CD14-positive monocyte (primary cell): ENCODE measurements around the gene CERS2. TPM values are rescaled to one million over a fixed set of nuclear protein-coding genes. Genes with fewer than 3 reads are reported as not detected.

Experiments
- DNase-seq, 3 donors: peaks; one replicate each; pipeline ENCODE4 v3.0.0-alpha.2; 2011 to 2022
- H2AFZ ChIP-seq: 2 replicates; pipeline ENCODE4 v1.6.0; 2012; ENCODE audit warnings: mild to moderate bottlenecking, low read depth, low read length, inconsistent platforms; ENCODE audit not compliant: insufficient read depth, poor library complexity, severe bottlenecking
- H3K27ac ChIP-seq, 2 donors: 1 replicate in 1 of 2; 2 replicates in 1 of 2; pipeline ENCODE4 v1.5.1; 2012 to 2013; ENCODE audit warnings: low read length in 2 of 2, control low read depth in 1 of 2, inconsistent platforms in 1 of 2, low read depth in 1 of 2, mild to moderate bottlenecking in 1 of 2
- H3K27me3 ChIP-seq, 2 donors: one replicate each; pipeline versions ENCODE4 v1.6.0 to v1.6.1; 2011 to 2013; ENCODE audit warnings: low read length in 2 of 2; ENCODE audit not compliant: control insufficient read depth in 2 of 2, insufficient read depth in 2 of 2
- H3K36me3 ChIP-seq, 2 donors: replicated peaks in 1 of 2; 1 replicate in 1 of 2; 2 replicates in 1 of 2; pipeline versions ENCODE4 v1.5.1 to v1.6.1; 2012 to 2013; ENCODE audit warnings: low read length in 2 of 2, control low read depth in 1 of 2, inconsistent platforms in 1 of 2, mild to moderate bottlenecking in 1 of 2; ENCODE audit not compliant: insufficient read depth in 2 of 2, control insufficient read depth in 1 of 2
- H3K4me1 ChIP-seq, 2 donors: 1 replicate in 1 of 2; 2 replicates in 1 of 2; pipeline versions ENCODE4 v1.5.1 to v1.6.1; 2012 to 2013; ENCODE audit warnings: low read length in 2 of 2, control low read depth in 1 of 2, inconsistent platforms in 1 of 2, mild to moderate bottlenecking in 1 of 2, moderate library complexity in 1 of 2; ENCODE audit not compliant: insufficient read depth in 2 of 2, control insufficient read depth in 1 of 2
- H3K4me2 ChIP-seq: replicated peaks from 2 replicates; pipeline ENCODE3; 2012; ENCODE audit warnings: low read length, moderate library complexity, mild to moderate bottlenecking; ENCODE audit not compliant: poor library complexity, severe bottlenecking; ENCODE audit errors: extremely low read depth
- H3K4me3 ChIP-seq, 3 experiments: fragments of 200-600 bp in 1 of 3; sonication (generic) in 1 of 3; replicated peaks in 1 of 3; 1 replicate in 2 of 3; 2 replicates in 1 of 3; pipeline ENCODE4 v1.5.1; 2011 to 2013; ENCODE audit warnings: low read length in 3 of 3, mild to moderate bottlenecking in 3 of 3, control low read depth in 2 of 3, low read depth in 2 of 3, inconsistent platforms in 1 of 3, moderate library complexity in 1 of 3
- H3K79me2 ChIP-seq: 2 replicates; pipeline ENCODE4 v1.6.0; 2012; ENCODE audit warnings: mild to moderate bottlenecking, control low read depth, inconsistent platforms, low read length, moderate library complexity; ENCODE audit not compliant: insufficient read depth
- H3K9ac ChIP-seq: 2 replicates; pipeline ENCODE4 v1.6.0; 2017; ENCODE audit warnings: low read length, mild to moderate bottlenecking; ENCODE audit not compliant: insufficient read depth, poor library complexity, severe bottlenecking
- H3K9me3 ChIP-seq, 2 donors: replicated peaks in 1 of 2; 1 replicate in 1 of 2; 2 replicates in 1 of 2; pipeline versions ENCODE4 v1.5.1 to v1.6.1; 2012 to 2013; ENCODE audit warnings: low read length in 2 of 2, control low read depth in 1 of 2; ENCODE audit not compliant: control insufficient read depth in 1 of 2, insufficient read depth in 1 of 2
- H4K20me1 ChIP-seq: 2 replicates; pipeline ENCODE4 v1.6.0; 2012; ENCODE audit warnings: mild to moderate bottlenecking, low read length, control low read depth, moderate library complexity; ENCODE audit not compliant: insufficient read depth
- H3K27ac Mint-ChIP-seq, 7 donors: one replicate each; pipeline ENCODE4 v1.8.0; 2020; ENCODE audit warnings: mild to moderate bottlenecking in 7 of 7, mixed read lengths in 7 of 7, moderate library complexity in 6 of 7, inconsistent platforms in 2 of 7
- H3K27me3 Mint-ChIP-seq, 3 donors: one replicate each; pipeline ENCODE4 v1.8.0; 2021 to 2022; ENCODE audit warnings: low read depth in 3 of 3, mild to moderate bottlenecking in 3 of 3, mixed read lengths in 3 of 3, moderate library complexity in 3 of 3, inconsistent platforms in 1 of 3
- H3K36me3 Mint-ChIP-seq, 2 donors: one replicate each; pipeline ENCODE4 v1.8.0; 2020; ENCODE audit warnings: mixed read lengths in 2 of 2, inconsistent platforms in 1 of 2, mild to moderate bottlenecking in 1 of 2
- H3K4me1 Mint-ChIP-seq: one replicate; pipeline ENCODE4 v1.8.0; 2020; ENCODE audit warnings: mild to moderate bottlenecking, mixed read lengths
- H3K4me3 Mint-ChIP-seq, 2 donors: one replicate each; pipeline ENCODE4 v1.8.0; 2020; ENCODE audit warnings: mild to moderate bottlenecking in 2 of 2, mixed read lengths in 2 of 2, moderate library complexity in 1 of 2
- H3K9me3 Mint-ChIP-seq, 7 donors: one replicate each; pipeline ENCODE4 v1.8.0; 2020 to 2022; ENCODE audit warnings: mixed read lengths in 7 of 7, mild to moderate bottlenecking in 6 of 7, moderate library complexity in 6 of 7, inconsistent platforms in 2 of 7
- CTCF ChIP-seq: fragments of 200-600 bp; IDR thresholded peaks from one replicate; pipeline ENCODE4 v1.8.0; 2022; ENCODE audit warnings: antibody characterized with exemption, mild to moderate bottlenecking
- WGBS: methylation state at CpG from one replicate; pipeline ENCODE4 v1.1.5; 2013; ENCODE audit warnings: missing lambda C conversion rate; ENCODE audit not compliant: insufficient coverage; 5-methylcytosine and 5-hydroxymethylcytosine counted together
- intact Hi-C, 2 donors: fragments of 100-400 bp; cut with micrococcal nuclease; formaldehyde crosslinking; loops; one replicate each; pipeline versions ENCODE4 v1.15.0 to v1.15.1; 2023
- polyA plus RNA-seq, 3 donors: library from polyadenylated mRNA; depleted of rRNA in 1 of 3; unstranded in 2 of 3; stranded (reverse) in 1 of 3; fragments of 300-500 nt in 2 of 3; fragments of >200 nt in 1 of 3; fragmentation: Illumina TruSeq in 2 of 3; gene quantifications; 1 replicate in 2 of 3; 2 replicates in 1 of 3; pipeline ENCODE4 v1.2.3, GENCODE V29; 2012 to 2021

The CERS2 gene
- polyA plus RNA-seq, 3 donors: 152 to 224 (median 200) TPM

GRCh38 chr1:150955280-150955679 is 19.4 kb downstream of the CERS2 start:
- no peak for TF ChIP-seq CTCF
- H3K9me3 Mint-ChIP-seq: no peaks in the 10 kb centered on the region
- no peak overlapping the region for H3K4me3 ChIP-seq
- no peak overlapping the region for H3K4me2 ChIP-seq
- peaks cover 77 to 96% of the 10 kb centered on the region in 2 donors for H3K36me3 Mint-ChIP-seq
- H4K20me1 ChIP-seq: peaks cover 18% of the 10 kb centered on the region
- no peaks in the 10 kb centered on the region for H3K4me1 ChIP-seq
- peak overlapping the region in 1 of 2 donors; percentile 15 for H3K27ac ChIP-seq
- no peaks in the 10 kb centered on the region for H3K27me3 ChIP-seq
- no peak overlapping the region for H2AFZ ChIP-seq
- peak overlapping the region in 3 of 7 donors; percentile 16 to 61 (median 26) for H3K27ac Mint-ChIP-seq
- peaks cover 79 to 98% of the 10 kb centered on the region in 2 donors for H3K36me3 ChIP-seq
- H3K9ac ChIP-seq: no peak overlapping the region
- DNase-seq: no peak
- no peaks in the 10 kb centered on the region for H3K79me2 ChIP-seq
- intact Hi-C loops: no loop called here
- H3K27me3 Mint-ChIP-seq: peaks cover 0 to 2% (median 0%) of the 10 kb centered on the region in 3 donors
- H3K4me3 Mint-ChIP-seq: no peak overlapping the region
- no peaks in the 10 kb centered on the region for H3K9me3 ChIP-seq
- H3K4me1 Mint-ChIP-seq: no peaks in the 10 kb centered on the region

- H3K27ac Mint-ChIP-seq: no peak overlapping the region
- H3K4me1 Mint-ChIP-seq: no peaks in the 10 kb centered on the region
- Histone ChIP-seq H4K20me1 (peaks cover 19% of the 10 kb centered on the region), H3K4me1 (no peaks in the 10 kb centered on the region), H3K36me3 (peaks cover 79 to 98% of the 10 kb centered on the region in 2 donors), H3K9me3 (no peaks in the 10 kb centered on the region), H2AFZ (no peak overlapping the region), H3K4me3 (no peak overlapping the region), H3K79me2 (no peaks in the 10 kb centered on the region), H3K27me3 (no peaks in the 10 kb centered on the region), H3K4me2 (no peak overlapping the region), H3K27ac (no peak overlapping the region), H3K9ac (no peak overlapping the region)
- no peak overlapping the region for H3K4me3 Mint-ChIP-seq
- H3K9me3 Mint-ChIP-seq: no peaks in the 10 kb centered on the region
- intact Hi-C loops: no loop called here
- no peak for DNase-seq
- peaks cover 0 to 2% (median 0%) of the 10 kb centered on the region in 3 donors for H3K27me3 Mint-ChIP-seq
- 100% methylated on average over 1 of the region's 3 CpGs for whole genome bisulfite sequencing
- no peak for TF ChIP-seq CTCF
- peaks cover 78 to 96% of the 10 kb centered on the region in 2 donors for H3K36me3 Mint-ChIP-seq
Measured at GRCh38 chr1:150954708-150955107, 19.9 kb downstream of the CERS2 start.
